ENCODE data around the gene GAMT. TPM values are rescaled to one million over a fixed set of nuclear protein-coding genes. Genes with fewer than 3 reads are reported as not detected.
"Not testable (repeated sequence)": the region's sequence is repeated elsewhere in the genome, so short reads cannot be mapped to it uniquely, and the experiment has no call there.

The GAMT gene
- total RNA-seq, 1 donor from 2014 or later: 29.2 TPM

GRCh38 chr19:1422360-1422759, 21.0 kb upstream of the GAMT start:
- H3K4me3 ChIP-seq (ENCODE audit: low read depth, low read length): no peak overlapping the region
- DNase-seq (ENCODE audit: low read depth): no peak
- TF ChIP-seq CTCF (conservative IDR thresholded peaks at IDR 0.05; ENCODE audit: low read depth, low read length): no peak

DNA sequence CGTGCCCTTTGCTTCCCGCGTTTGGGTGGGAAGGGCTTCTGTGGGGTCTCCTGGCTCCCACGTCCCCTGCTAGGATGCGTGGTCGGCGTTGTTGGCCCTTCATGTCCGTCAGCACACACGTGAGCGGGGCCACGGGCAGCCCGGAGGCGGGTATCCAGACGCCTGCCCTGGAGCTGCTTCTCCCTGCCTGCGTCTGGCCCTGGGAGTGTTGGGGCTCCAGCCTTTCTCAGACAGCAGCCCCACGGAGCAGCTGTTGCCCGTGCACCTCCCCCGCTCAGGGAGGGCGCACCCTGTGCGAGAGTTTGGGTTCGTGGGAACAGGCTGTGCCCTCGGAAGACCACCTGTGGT, 20.6 kb upstream of the GAMT start:
- DNase-seq (ENCODE audit: low read depth): no peak
- no peak overlapping the region for H3K4me3 ChIP-seq (ENCODE audit: low read depth, low read length)
- no peak for TF ChIP-seq CTCF (conservative IDR thresholded peaks at IDR 0.05; ENCODE audit: low read depth, low read length)

- DNase-seq (ENCODE audit: low read depth): no peak
- no peak overlapping the region for H3K4me3 ChIP-seq (ENCODE audit: low read depth, low read length)
- TF ChIP-seq CTCF (conservative IDR thresholded peaks at IDR 0.05; ENCODE audit: low read depth, low read length): no peak
These were observed 20.0 kb upstream of the GAMT start for GRCh38 chr19:1421218-1421957.

DNA sequence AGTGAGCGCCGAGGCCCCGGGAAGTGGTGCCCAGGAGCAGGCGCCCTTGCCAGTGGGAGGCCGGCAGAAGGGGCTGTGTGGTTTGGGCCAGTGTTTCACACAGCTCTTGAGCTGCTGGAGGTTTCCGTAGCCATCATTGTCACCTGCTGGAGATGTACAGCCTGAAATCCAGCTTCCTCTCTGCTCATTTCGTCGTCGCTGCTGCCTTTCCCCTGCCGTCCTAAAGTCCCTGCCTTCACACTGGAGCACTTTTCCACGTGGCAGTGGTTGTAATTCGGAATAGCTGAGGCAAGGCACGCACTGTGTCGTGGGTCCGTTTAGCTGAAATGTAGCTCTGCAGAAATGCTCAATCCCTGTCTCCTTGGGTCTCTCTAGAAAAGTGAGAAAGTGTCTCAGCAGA, 19.2 kb upstream of the GAMT start:
- no peak for TF ChIP-seq CTCF (conservative IDR thresholded peaks at IDR 0.05; ENCODE audit: low read depth, low read length)
- DNase-seq (ENCODE audit: low read depth): no peak
- H3K4me3 ChIP-seq (ENCODE audit: low read depth, low read length): no peak overlapping the region

DNA sequence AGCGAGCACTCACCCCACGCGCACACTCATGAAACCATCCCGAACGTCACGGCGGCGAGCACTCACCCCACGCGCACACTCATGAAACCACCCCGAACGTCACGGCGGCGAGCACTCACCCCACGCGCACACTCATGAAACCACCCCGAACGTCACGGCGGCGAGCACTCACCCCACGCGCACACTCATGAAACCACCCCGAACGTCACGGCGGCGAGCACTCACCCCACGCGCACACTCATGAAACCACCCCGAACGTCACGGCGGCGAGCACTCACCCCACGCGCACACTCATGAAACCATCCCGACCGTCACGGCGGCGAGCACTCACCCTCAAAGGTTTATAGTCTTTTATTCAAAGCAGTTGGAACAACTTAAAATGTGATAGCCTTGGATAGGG, 18.7 kb upstream of the GAMT start:
- H3K4me3 ChIP-seq (ENCODE audit: low read depth, low read length); DNase-seq (ENCODE audit: low read depth): not testable (repeated sequence)

DNA sequence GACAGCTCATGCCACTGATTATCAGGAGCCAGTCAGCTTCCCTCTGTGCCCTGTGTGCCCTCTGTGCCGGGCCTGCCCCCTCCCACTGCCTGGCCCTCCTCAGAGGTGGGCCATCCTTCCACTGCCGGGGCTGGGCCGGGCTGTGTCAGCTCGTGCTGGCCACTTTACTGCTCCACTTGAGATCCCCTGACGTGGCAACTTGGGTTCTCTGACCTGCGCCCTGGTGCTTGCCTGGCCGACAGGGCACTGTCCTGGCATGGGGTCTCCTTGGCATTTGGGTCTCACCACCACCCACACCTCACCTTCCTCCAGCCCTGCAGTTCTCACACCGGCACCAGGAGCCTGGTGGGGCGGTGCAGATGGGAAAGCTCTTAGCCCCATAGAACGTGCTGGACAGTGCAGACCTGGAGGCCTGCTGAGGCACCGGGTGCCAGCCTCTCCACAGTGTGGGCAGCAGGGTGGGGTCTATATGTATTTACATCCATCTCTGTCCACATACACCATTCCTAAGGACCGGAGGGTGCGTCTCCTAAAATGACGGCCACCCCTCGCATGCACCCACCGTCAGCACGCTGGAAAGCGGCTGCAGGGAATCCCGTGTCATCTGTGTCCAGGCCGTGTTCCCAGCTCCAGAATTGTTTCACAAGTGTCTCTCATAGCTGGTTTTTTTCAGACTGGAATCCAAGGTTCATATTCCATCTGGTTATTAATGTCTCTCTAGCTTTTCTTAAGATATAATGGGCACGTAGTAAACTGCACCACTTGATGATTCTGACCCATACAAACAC, 17.8 kb upstream of the GAMT start:
- no peak overlapping the region for H3K4me3 ChIP-seq (ENCODE audit: low read depth, low read length)
- DNase-seq (ENCODE audit: low read depth): no peak
- no peak for TF ChIP-seq CTCF (conservative IDR thresholded peaks at IDR 0.05; ENCODE audit: low read depth, low read length)

DNA sequence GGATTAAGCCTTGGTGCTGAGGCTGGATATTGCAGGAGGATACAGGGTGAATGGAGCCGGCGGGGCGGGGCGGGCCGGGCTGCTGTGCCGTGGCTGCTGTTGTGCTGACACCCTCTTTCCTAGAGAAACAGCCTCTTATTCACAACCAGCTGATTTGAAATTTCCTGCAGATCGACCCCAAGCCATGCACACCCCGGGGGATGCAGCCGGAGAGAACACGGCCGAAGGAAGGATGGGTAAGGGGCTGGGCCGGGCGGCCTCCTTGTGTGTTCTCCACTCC, 17.1 kb upstream of the GAMT start:
- TF ChIP-seq CTCF (conservative IDR thresholded peaks at IDR 0.05; ENCODE audit: low read depth, low read length): no peak
- no peak overlapping the region for H3K4me3 ChIP-seq (ENCODE audit: low read depth, low read length)
- no peak for DNase-seq (ENCODE audit: low read depth)

Measured in epithelial cell of proximal tubule (primary cell).